GM10248 (cell line): ENCODE measurements around the gene ATF1.
"Not testable (repeated sequence)": the region's sequence is repeated elsewhere in the genome, so short reads cannot be mapped to it uniquely, and the experiment has no call there.

ENCODE experiments used
- CTCF ChIA-PET: fragments of 300-600 bp; sonication (Branson Sonifier 250); formaldehyde crosslinking; extraction: SDS; loops from one replicate; lab custom pipeline; 2021; ENCODE audit warnings: antibody characterized with exemption; lab: Yijun Ruan, JAX
- POLR2A ChIA-PET: fragments of 350-650 bp; sonication (Branson Sonifier 250); formaldehyde crosslinking; extraction: SDS; loops from one replicate; lab custom pipeline; 2020; ENCODE audit warnings: antibody characterized with exemption; lab: Yijun Ruan, JAX
- DNase-seq: peaks from one replicate; pipeline ENCODE4 v3.0.0; 2012; ENCODE audit errors: extremely low spot score
- CTCF ChIP-seq: IDR thresholded peaks from 2 replicates; pipeline ENCODE4 v1.5.1; 2012; ENCODE audit warnings: mild to moderate bottlenecking, low read depth; ENCODE audit errors: extremely low read depth, missing control alignments, control extremely low read depth

ATF1 gene

GRCh38 chr12:50825372-50825838, 61.5 kb downstream of the ATF1 start:
- ChIA-PET POLR2A (interaction anchor here (0.7 kb wide), 1 partner anchor 15 kb away, joined by 4 read pairs; no protein-coding TSS in a partner anchor), CTCF (interaction anchor here (0.7 to 2.6 kb wide), 17 partner anchors 11 to 536 kb away, joined by 3 to 29 read pairs (median 3); partner anchors contain the start of gene SLC11A2)
- peak; percentile 32 for TF ChIP-seq CTCF
- peak; percentile 49 for DNase-seq

GRCh38 chr12:50828121-50828520, 64.2 kb downstream of the ATF1 start:
- no peak for DNase-seq
- POLR2A ChIA-PET, result no interaction called here
- TF ChIP-seq CTCF, result no peak
- CTCF ChIA-PET, result interaction anchor here (1.1 to 2.5 kb wide), 3 partner anchors 9 to 158 kb away, joined by 3 to 10 read pairs (median 3); no protein-coding TSS in a partner anchor

GRCh38 chr12:50828886-50829285, 65.0 kb downstream of the ATF1 start:
- CTCF ChIA-PET, result interaction anchor here (0.7 to 2.5 kb wide), 3 partner anchors 8 to 512 kb away, joined by 3 to 10 read pairs (median 3); no protein-coding TSS in a partner anchor
- no peak for DNase-seq
- POLR2A ChIA-PET, result no interaction called here
- TF ChIP-seq CTCF, result no peak

GRCh38 chr12:50833801-50834200, 69.9 kb downstream of the ATF1 start:
- POLR2A ChIA-PET, result interaction anchor here (0.6 kb wide), 1 partner anchor 249 kb away, joined by 3 read pairs; no protein-coding TSS in a partner anchor
- DNase-seq, CTCF ChIA-PET: not testable (repeated sequence)

- no peak for TF ChIP-seq CTCF
- POLR2A ChIA-PET, result no interaction called here
- CTCF ChIA-PET, result interaction anchor here (0.8 kb wide), 1 partner anchor 13 kb away, joined by 3 read pairs; no protein-coding TSS in a partner anchor
- DNase-seq, result no peak
These were observed 75.1 kb downstream of the ATF1 start for GRCh38 chr12:50839042-50839441.

- ChIA-PET CTCF (interaction anchor here (1.4 to 1.6 kb wide), 2 partner anchors 15 to 500 kb away, joined by 3 to 7 read pairs; no protein-coding TSS in a partner anchor), POLR2A (no interaction called here)
These were observed 77.0 kb downstream of the ATF1 start for GRCh38 chr12:50840809-50841487.

More at GRCh38 chr12:50840809-50841487, 77.0 kb downstream of the ATF1 start:
- TF ChIP-seq CTCF, result no peak
- no peak for DNase-seq
